Stimulated activated naive CD8-positive, alpha-beta T cell treated with anti-CD3 and anti-CD28 coated beads, Interleukin-15, amount 100 ng/mL, for 72 hours (primary cell): ENCODE results near the gene CLEC20A.

Experiments used
- ATAC-seq: fragments of 150-1000 bp; cut with Tn5 transposase; 2 replicates; pipeline ENCODE4 v1.10.0; 2021; ENCODE audit warnings: mild to moderate bottlenecking, moderate library complexity
- DNase-seq, 2 donors: peaks; one replicate each; pipeline ENCODE4 v3.0.0; 2021 to 2022
- H3K27ac Mint-ChIP-seq, 2 donors: one replicate each; pipeline ENCODE4 v1.8.0; 2022; ENCODE audit warnings: mild to moderate bottlenecking in 2 of 2, mixed read lengths in 2 of 2, moderate library complexity in 2 of 2
- H3K27me3 Mint-ChIP-seq: one replicate; pipeline ENCODE4 v1.8.0; 2022; ENCODE audit warnings: mixed read lengths
- H3K4me1 Mint-ChIP-seq: one replicate; pipeline ENCODE4 v1.8.0; 2022; ENCODE audit warnings: mild to moderate bottlenecking, mixed read lengths
- H3K4me3 Mint-ChIP-seq, 2 donors: one replicate each; pipeline ENCODE4 v1.8.0; 2022; ENCODE audit warnings: mild to moderate bottlenecking in 2 of 2, mixed read lengths in 2 of 2, moderate library complexity in 1 of 2
- H3K9me3 Mint-ChIP-seq, 2 donors: one replicate each; pipeline ENCODE4 v1.8.0; 2022; ENCODE audit warnings: mixed read lengths in 2 of 2

Gene CLEC20A

DNA sequence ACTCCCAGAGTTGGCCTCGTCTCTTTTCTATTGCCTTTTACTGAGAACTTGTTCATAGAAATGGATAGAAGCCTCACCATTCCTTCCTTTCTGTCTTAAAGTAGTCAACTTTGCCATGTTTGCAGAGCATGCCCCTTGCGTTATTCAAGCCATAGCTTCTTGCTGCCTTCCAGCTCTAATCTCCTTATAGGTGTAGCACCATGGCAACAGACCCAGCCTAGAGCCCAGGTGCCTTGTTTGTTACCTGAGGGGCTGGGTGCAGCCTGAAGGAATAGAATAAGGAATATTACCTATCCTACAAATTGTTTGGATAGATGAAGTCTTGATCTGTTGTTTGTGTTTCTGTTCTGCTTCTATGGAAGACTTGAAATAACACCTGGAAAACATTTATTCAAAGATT, 59.9 kb downstream of the CLEC20A start:
- H3K9me3 Mint-ChIP-seq: no peaks in the 10 kb centered on the region
- DNase-seq: no peak
- no peak overlapping the region for H3K27ac Mint-ChIP-seq

DNA sequence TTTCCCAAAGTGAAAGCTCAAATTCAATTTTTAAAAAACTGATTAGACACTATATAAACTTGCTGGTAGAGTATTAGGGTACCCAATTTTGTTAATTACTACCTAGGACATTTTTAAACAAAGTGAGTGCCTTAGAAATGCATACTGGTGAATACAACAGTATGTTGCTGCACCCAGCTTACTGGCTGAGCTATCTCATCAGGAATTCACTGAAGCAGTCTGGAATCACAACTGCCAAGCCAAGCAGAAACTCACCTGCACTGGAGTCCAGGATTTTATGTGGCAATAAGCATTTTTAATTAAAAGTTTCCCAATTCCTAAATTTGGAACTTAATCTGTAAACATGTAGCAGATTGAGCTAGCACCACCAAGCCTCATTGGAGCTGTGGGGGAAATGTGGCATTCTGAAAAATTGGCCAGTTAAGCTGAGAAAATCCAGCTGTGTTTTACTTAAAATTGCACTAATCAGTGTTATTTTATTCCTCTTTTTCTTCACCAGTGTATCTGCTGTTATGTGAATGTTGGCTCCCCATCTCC, 61.8 kb downstream of the CLEC20A start:
- Mint-ChIP-seq H3K27ac (no peak overlapping the region), H3K27me3 (no peaks in the 10 kb centered on the region), H3K4me1 (no peaks in the 10 kb centered on the region), H3K9me3 (no peaks in the 10 kb centered on the region), H3K4me3 (no peak overlapping the region)
- no peak for DNase-seq
- ATAC-seq: no peak

More for the DNA sequence above, 59.9 kb downstream of the CLEC20A start:
- no peak overlapping the region for H3K4me3 Mint-ChIP-seq
- peaks cover 6% of the 10 kb centered on the region for H3K27me3 Mint-ChIP-seq
- H3K4me1 Mint-ChIP-seq: no peaks in the 10 kb centered on the region
- no peak for ATAC-seq

DNA sequence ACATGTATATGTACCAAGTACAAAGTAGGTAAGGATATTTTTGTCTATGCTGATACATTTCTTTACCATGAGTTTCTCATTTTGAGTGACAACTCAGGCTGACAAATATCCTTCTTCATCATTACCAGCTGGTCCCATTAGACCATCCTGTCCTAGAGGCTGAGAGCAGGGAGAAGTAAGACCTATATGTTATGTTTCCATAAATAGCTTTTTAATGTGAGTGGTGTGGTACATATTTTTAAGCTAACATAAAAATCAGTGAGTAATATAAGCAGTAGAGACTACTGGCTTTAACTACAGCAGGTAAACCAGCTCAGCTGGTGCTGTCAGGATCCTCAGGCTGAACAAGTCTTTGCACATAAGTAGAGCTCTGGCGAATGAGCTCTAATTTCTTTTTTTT, 62.4 kb downstream of the CLEC20A start:
- H3K27me3 Mint-ChIP-seq: no peaks in the 10 kb centered on the region
- ATAC-seq (no peak), DNase-seq (no peak)
- no peaks in the 10 kb centered on the region for H3K4me1 Mint-ChIP-seq
- no peaks in the 10 kb centered on the region for H3K9me3 Mint-ChIP-seq
- H3K4me3 Mint-ChIP-seq: no peak overlapping the region
- H3K27ac Mint-ChIP-seq: no peak overlapping the region
